Activated CD4-positive, CD25-positive, alpha-beta regulatory T cell treated with anti-CD3 and anti-CD28 coated beads, Interleukin-2, amount 50 U/mL, for 16 hours (primary cell): ENCODE results near the gene TDRD12.
A peak's percentile ranks its signal among the peaks of the same experiment; 100 is the strongest.

Source experiments
- DNase-seq: peaks from one replicate; pipeline ENCODE4 v3.0.0-alpha.2; 2020; ENCODE audit warnings: low read depth, low spot score

TDRD12 gene

GRCh38 chr19:32719611-32720059 lies at the start of gene TDRD12:
Gene TDRD12 (plus strand): TSS chr19:32719767. CDS start chr19:32720073, 306 bp downstream.
- no peak for DNase-seq

- no peak for DNase-seq
Measured at GRCh38 chr19:32671883-32672593, 47.5 kb upstream of the TDRD12 start.

GRCh38 chr19:32672841-32673240 lies 46.7 kb upstream of the TDRD12 start:
- no peak for DNase-seq

- no peak for DNase-seq
Measured at GRCh38 chr19:32673573-32673972, 46.0 kb upstream of the TDRD12 start.

GRCh38 chr19:32674153-32674930 lies 45.2 kb upstream of the TDRD12 start:
- no peak for DNase-seq

GRCh38 chr19:32674931-32675719 lies 44.4 kb upstream of the TDRD12 start, which contains the start of gene ANKRD27:
Gene ANKRD27 (minus strand): TSS chr19:32675180. CDS start chr19:32659015, 16,165 bp downstream.
- peak; percentile 93 for DNase-seq

GRCh38 chr19:32675720-32676185 lies 43.8 kb upstream of the TDRD12 start, which contains the start of gene RGS9BP:
Gene RGS9BP (plus strand): TSS chr19:32675848. CDS start chr19:32676264, 416 bp downstream.
- peak; percentile 36 for DNase-seq

GRCh38 chr19:32676186-32676894 lies 43.2 kb upstream of the TDRD12 start:
- DNase-seq = no peak

- DNase-seq = no peak
Measured at GRCh38 chr19:32676895-32677359, 42.6 kb upstream of the TDRD12 start.

GRCh38 chr19:32677657-32678056 lies 41.9 kb upstream of the TDRD12 start:
- no peak for DNase-seq

- DNase-seq = no peak
Measured at GRCh38 chr19:32680986-32681385, 38.6 kb upstream of the TDRD12 start.

GRCh38 chr19:32682317-32682716 lies 37.2 kb upstream of the TDRD12 start:
- no peak for DNase-seq

- DNase-seq = no peak
Measured at GRCh38 chr19:32686847-32687475, 32.6 kb upstream of the TDRD12 start.

GRCh38 chr19:32687681-32688080 lies 31.9 kb upstream of the TDRD12 start:
- no peak for DNase-seq

GRCh38 chr19:32688311-32688710 lies 31.3 kb upstream of the TDRD12 start:
- no peak for DNase-seq

GRCh38 chr19:32691291-32691951 lies 28.1 kb upstream of the TDRD12 start, which contains the start of gene NUDT19:
Gene NUDT19 (plus strand): TSS chr19:32691821. CDS start chr19:32691961, 140 bp downstream.
- peak; percentile 58 for DNase-seq

GRCh38 chr19:32691952-32692726 lies 27.4 kb upstream of the TDRD12 start:
- no peak for DNase-seq

- no peak for DNase-seq
Measured at GRCh38 chr19:32692727-32693061, 26.9 kb upstream of the TDRD12 start.
